GM18507 (cell line): ENCODE measurements around the gene PSMD2.
"Not testable (repeated sequence)": the region's sequence is repeated elsewhere in the genome, so short reads cannot be mapped to it uniquely, and the experiment has no call there.

Experiments
- DNase-seq: peaks from one replicate; pipeline ENCODE4 v3.0.0; 2011; ENCODE audit warnings: low read depth; ENCODE audit not compliant: insufficient read length; ENCODE audit errors: extremely low spot score
- FAIRE-seq: peaks from 2 replicates; lab custom pipeline; 2011; peaks lifted over from hg19 to GRCh38; lab: Jason Lieb, UNC

PSMD2 gene

DNA sequence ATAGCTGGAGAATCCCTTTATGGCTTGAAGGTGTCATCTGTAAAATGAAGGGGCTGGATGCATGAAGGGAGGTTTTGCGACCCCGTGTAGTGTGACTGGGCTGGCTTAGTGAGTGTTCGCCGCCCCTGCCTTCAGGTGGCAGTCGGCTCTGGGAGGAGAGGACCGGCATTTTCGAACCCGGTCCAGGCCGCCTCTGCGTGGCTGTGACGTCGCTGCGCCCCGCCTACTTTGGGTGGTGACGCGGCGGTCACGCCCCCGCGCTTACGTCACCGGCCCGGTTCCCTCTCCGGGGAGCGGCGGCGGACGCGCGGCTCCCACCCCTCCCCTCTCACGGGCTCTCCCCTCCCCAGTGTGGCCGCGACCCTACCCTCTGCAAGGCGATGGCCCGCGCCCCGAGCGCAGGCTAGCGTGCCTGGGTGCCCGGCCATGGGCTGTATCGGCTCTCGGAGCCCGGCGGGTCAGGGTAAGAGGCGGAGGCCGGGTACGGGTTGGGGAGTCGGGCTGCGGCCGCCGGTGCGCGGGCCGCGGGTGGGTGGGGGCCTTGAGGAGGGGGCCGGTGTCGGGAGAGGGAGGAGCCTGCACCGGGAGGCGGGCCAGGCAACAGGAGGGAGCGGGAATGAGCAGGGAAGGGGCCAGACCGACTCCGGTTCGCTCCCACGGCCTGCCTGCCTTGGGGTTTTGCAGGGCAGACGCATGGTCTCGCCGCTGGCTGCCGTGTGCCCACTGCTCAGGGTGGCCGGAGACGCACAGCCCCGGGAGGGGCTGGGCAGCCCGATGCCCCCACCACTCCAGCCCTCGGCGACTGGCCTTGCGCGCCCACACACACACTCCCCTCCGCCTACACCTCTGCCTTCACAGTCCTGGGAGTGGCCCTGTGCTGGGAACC lies 36.9 kb downstream of the PSMD2 start:
- FAIRE-seq, result peak; percentile 69

DNA sequence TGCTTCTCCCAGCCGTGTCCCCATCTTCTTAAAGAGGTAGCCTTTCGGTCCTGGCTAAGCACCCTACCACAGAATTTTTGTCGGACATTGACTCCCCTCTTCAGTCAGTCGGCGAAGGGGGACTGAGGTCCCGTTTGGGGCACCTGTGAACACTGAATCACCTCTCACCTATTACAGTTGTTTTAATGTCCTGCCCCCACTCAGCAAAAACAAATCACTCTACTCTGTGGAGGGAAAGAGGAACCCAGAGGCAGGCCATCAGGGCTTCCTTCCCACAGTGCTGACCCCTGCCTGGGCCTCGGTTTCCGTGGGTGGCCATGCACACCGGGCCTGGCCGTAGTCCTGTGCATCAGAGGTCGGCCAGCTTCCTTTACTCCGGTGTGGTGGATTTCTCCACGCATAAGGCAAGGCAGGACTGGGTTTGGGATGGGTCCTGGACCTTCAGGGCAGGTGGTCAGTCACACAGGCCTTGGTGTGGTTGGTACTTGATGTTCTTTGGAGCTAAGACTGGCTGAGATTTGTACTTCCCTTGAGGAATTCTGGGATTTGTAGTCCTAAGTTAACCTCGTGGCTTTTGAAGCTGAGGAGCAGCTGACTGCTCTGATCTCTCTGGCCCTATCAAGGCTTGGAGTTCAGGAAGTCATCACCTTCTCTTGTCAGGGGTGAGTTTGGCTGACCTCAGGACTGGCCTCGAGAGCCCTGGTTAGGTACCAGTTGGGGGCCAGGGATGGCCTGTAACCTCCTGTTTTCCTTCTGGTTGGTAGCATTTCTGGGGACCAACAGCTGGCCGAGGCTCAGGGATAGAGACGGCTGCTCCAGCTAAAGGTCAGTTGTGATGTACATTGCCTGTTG lies 37.7 kb downstream of the PSMD2 start:
- FAIRE-seq, result no peak

More for the DNA sequence above, 36.9 kb downstream of the PSMD2 start:
- peak; percentile 76 for DNase-seq

DNA sequence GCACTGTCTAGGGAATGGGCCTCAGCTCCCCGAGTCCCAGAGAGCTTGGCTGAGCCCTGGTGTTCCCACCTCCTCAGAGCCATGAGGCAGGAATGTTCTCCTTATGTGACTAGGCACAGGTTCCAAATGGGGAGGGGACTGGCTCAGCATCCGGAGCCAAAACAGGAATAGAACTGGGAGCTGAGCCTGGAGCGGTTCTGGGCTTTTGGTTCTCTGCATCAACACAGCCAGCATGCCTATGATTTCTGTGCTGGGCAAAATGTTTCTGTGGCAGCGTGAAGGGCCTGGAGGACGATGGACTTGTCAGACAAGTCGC lies 38.3 kb downstream of the PSMD2 start, which contains the start of gene FAM131A:
FAM131A (plus strand) TSS at position 202 of the 316 bp plus-strand sequence; CDS start at position 233, 31 bp downstream.
- FAIRE-seq (no peak), DNase-seq (no peak)

More for the DNA sequence above, 37.7 kb downstream of the PSMD2 start:
- no peak for DNase-seq

DNA sequence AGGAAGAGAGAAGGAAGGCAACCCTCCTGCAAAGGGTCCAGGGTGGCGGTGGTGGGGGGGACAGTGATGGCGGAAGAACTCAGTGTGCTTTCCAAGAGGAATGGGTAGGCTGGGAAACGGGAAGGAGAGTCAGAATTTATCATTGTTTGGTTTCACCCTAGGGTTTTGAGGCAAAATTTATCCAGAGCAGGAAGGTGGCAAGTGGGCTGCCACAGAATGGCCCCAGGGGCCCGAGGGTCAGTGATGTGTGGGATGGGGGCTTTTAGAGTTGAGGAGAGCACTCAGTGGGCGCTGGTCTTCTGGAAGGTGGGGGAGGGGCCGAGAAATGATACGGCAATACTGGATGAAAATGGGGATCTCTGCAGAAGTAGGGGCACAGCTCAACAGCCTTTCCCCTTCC lies 38.9 kb downstream of the PSMD2 start:
- no peak for FAIRE-seq
- no peak for DNase-seq

DNA sequence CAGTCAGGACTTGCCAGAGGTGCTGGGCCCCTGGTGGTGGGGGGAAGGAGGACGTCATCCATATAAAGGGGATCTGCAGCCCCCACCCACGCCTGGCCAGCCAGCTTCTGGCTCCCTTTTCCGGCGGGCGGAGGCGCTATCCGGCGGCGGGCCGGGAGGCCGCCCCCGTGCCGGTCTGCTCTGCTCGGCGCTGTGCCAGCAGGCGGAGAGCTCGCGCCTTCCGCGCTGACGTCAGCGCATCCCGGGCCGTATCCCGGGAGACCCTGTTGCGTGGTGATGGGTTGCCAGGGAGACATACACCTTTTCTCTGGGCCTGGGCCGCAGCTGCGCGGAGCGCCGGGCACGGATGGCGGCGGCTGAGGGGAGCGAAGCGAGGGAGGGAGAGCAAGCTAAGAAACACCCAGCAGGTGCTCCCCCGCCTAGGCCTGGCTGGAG lies 39.5 kb downstream of the PSMD2 start:
- DNase-seq (no peak), FAIRE-seq (no peak)

DNA sequence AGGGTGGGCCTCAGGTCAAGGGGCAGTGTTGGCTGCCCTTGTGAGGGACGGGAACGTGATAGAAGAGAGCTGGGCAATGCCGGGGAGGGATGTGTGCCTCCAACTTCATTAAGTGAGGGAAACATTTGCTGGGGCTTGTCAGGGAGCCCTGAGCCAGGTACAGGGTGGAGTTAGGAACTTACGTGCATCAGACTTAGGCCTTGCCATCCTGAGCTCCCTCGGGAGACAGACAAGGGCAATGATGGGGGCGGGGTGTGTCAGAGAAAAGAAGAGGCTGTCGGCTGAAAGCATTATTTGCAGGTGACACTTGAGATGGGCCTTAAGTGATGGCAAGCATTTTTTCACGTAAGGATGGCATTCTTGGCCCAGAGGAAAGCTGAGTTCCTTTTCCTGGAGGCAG lies 40.0 kb downstream of the PSMD2 start:
- FAIRE-seq, result no peak
- DNase-seq, result no peak

DNA sequence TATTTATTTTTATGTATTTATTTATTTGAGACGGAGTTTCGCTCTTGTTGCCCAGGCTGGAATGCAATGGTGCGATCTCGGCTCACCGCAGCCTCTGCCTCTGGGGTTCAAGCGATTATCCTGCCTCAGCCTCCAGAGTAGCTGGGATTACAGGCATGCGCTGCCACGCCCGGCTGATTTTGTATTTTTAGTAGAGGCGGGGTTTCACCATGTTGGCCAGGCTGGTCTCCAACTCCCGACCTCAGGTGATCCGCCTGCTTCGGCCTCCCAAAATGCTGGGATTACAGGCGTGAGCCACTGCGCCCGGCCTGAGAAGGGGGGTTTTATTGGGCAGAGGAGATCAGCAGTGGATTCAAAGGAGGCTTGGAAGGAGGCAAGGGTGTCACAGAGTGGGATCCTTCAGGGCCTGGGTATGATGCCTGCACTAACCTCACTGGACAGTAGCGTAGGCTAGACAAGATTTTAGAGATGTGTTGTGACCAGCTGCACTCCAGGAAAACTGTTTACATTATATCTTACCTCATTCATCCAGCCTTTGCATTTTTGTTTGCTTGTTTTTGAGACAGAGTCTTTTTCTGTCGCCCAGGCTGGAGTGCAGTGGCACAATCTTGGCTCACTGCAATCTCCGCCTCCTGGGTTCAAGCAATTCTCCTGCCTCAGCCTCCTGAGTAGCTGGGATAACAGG lies 40.6 kb downstream of the PSMD2 start:
- not testable (repeated sequence) for FAIRE-seq, DNase-seq

DNA sequence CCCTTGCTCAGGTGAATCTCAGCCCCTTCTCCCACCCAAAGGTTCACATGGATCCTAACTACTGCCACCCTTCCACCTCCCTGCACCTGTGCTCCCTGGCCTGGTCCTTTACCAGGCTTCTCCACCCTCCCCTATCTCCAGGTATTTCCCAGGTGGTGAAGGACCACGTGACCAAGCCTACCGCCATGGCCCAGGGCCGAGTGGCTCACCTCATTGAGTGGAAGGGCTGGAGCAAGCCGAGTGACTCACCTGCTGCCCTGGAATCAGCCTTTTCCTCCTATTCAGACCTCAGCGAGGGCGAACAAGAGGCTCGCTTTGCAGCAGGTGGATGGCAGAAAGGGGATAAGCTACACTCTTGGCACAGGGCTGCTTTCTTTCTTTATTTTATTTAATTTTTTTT lies 42.9 kb downstream of the PSMD2 start:
- DNase-seq, result no peak

DNA sequence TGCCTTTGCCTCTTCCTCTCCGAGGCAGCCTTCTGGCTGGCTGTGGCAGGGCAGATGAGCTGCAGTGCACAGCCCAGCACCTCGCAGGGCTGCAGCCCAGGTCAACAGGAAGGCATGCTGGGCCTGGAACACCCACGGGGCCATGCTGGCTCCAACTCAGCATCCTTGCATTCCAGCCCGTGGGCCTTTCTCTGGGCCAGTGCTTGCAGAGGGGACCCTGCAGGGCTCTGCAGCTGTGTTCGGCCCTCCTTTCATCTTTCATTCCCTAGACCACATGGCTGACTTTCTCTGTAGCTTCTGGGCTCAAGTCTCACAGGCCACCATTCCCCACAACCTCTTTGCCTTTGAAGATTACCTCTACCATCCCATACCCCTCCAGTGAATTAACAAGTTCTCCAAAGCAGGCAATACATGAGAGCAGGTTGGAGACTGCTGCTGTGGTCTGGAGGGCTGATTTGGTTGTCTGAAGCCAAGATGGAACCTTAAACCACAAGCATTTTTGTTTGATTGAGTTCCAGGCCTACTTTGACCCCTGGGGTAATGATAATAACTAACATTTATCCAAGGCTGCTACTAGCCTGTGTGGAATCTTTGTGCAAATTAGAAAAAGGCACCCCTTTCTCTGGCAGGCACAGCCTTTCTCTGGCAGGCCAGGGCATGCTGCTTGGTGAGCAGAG lies 44.3 kb downstream of the PSMD2 start:
- FAIRE-seq (no peak), DNase-seq (no peak)

More for the DNA sequence above, 42.9 kb downstream of the PSMD2 start:
- FAIRE-seq, result no peak

DNA sequence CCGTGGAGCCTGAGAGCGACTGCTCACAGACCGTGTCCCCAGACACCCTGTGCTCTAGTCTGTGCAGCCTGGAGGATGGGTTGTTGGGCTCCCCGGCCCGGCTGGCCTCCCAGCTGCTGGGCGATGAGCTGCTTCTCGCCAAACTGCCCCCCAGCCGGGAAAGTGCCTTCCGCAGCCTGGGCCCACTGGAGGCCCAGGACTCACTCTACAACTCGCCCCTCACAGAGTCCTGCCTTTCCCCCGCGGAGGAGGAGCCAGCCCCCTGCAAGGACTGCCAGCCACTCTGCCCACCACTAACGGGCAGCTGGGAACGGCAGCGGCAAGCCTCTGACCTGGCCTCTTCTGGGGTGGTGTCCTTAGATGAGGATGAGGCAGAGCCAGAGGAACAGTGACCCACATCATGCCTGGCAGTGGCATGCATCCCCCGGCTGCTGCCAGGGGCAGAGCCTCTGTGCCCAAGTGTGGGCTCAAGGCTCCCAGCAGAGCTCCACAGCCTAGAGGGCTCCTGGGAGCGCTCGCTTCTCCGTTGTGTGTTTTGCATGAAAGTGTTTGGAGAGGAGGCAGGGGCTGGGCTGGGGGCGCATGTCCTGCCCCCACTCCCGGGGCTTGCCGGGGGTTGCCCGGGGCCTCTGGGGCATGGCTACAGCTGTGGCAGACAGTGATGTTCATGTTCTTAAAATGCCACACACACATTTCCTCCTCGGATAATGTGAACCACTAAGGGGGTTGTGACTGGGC lies 45.7 kb downstream of the PSMD2 start:
- FAIRE-seq (no peak), DNase-seq (no peak)

DNA sequence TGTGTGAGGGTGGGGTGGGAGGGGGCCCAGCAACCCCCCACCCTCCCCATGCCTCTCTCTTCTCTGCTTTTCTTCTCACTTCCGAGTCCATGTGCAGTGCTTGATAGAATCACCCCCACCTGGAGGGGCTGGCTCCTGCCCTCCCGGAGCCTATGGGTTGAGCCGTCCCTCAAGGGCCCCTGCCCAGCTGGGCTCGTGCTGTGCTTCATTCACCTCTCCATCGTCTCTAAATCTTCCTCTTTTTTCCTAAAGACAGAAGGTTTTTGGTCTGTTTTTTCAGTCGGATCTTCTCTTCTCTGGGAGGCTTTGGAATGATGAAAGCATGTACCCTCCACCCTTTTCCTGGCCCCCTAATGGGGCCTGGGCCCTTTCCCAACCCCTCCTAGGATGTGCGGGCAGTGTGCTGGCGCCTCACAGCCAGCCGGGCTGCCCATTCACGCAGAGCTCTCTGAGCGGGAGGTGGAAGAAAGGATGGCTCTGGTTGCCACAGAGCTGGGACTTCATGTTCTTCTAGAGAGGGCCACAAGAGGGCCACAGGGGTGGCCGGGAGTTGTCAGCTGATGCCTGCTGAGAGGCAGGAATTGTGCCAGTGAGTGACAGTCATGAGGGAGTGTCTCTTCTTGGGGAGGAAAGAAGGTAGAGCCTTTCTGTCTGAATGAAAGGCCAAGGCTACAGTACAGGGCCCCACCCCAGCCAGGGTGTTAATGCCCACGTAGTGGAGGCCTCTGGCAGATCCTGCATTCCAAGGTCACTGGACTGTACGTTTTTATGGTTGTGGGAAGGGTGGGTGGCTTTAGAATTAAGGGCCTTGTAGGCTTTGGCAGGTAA lies 46.5 kb downstream of the PSMD2 start:
- DNase-seq, result no peak
- FAIRE-seq, result no peak

DNA sequence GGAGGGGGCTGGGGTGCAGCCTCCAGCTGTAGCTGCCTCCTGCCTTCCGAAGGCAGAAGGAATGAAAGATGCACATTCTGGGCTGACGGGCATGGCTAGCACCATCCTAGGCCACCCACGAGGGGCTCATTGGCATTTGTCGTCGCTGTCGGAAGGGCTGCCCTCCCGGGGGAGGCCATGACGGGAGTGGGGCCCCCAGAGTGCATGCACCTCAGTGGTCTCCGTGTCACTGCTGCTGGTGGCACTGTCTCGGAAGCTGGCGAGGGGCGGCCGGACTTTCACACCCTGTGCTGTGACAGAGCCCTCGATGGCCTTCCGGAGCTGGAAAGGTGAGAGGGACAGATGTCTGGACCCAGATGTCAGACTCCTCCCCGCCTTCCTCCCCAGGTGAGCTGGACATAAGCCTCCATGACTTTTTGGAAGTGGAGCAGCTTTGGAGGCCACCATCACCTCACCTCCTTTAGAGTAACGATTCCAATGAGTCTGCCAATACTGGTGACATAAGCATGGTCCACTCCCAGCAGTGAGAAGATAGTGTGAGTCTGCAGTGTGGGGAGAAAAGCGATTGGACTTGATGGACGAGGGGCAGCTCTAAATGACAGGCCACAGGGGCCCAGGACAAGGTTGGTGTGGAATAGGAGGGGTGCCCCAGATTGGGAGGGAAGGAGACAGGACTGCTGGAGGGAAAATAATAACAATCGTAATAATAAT lies 47.6 kb downstream of the PSMD2 start:
- DNase-seq (no peak), FAIRE-seq (no peak)

DNA sequence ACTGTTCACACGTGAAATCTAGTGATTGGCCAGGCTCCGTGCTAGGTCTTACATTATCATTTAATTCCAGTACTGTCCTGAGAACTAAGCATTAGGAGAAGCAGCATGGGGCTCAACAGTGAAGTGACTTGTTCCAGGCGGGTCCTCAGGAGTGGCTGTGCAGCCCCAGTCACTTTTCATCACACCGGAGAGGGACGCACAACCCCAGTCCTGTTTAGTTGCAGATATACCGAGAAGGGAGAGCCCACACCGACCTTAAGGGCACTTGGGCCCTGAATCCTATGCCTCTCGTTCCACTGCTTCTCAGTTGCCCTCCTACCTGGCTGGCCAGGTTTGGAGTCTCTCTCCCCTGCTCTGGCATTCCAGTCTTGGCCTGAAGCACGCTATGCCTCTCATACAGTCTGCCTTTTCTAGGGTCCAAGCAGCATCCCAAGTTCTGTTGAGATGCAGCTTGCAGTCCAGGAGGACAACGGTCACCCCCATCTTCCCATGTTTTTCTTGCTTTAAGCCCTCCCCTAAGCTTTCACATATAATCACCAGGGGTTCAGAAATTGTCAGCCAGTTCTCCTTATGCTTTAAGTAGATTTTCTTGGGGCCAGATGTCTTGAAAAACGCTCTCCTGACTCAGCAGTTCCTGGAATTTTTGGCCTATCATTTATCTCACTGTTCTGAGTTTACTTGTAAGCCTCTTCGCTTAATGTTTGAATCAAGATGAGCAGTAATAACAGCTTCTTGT lies 48.4 kb downstream of the PSMD2 start:
- no peak for FAIRE-seq

DNA sequence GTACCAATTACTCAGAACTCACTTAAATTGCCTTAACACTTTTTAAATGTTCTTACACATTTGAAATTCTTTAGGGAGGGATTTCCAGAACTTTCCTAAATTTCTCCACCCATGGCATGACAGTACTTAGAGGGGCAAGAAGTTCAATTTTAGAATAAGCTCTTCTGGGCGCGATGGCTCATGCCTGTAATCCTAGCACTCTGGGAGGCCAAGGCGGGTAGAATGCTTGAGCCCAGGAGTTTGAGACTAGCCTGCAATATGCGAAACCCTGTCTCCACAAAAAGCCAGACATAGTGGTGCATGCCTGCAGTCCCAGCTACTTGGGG lies 49.0 kb downstream of the PSMD2 start:
- DNase-seq (no peak), FAIRE-seq (no peak)

More for the DNA sequence above, 48.4 kb downstream of the PSMD2 start:
- DNase-seq, result no peak

DNA sequence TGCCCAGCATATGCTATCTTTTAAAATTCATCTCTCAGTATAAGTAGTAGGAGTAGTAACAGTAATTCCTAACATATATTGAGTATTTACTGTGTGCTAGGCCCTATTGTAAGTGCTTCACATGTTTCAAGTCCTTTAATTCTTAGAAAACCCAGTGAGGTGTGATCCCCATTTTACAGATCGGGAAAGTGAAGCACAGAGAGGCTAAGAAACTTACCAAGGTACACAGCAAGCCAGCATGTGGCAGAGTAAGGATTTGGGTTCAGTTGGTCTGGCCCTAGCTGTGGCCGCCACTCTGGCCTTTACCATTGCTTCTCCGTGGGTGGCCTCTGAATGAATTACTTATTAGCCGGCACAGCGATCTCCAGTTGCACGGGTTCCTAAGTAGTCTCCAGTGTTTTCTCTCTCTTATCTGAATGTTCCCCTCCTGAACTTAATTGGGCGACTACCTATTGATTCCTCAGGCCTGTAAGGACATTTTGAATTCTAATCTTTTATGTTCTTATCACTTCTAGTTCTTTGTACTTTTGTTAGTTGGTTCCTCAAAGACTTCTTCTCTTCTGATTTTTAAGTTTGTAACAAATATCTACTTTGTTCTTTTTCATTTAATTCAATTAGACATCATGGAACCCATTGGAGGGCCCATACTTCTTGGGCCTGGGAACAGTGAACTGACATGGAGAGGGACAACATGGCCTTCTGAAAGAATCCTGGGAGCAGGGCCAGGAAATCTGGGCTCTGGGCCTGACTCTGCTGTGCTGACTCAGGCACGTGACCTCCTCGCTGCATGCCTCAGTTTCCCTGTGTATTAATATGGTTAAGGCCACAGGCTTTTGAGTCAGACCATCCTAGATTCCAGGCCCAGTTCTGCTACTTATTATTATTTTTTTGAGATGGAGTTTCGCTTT lies 50.8 kb downstream of the PSMD2 start:
- FAIRE-seq, result no peak
- DNase-seq, result no peak

DNA sequence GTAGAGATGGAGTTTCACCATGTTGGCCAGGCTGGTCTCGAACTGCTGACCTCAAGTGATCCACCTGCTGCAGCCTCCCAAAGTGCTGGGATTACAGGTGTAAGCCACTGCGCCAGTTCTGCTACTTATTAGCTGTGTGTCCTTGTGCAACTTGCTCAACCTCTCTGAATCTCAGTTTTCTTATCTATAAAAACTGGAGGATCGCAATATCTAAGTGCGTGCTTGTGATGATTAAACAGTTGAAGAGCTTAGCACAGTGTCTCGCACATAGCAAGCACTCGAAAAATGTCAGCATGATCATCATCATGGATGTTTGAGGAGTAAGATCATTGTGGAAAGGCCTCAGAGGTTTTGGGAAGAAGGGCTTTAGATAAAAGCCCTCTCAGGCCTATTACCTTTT lies 51.6 kb downstream of the PSMD2 start:
- FAIRE-seq, result no peak
- no peak for DNase-seq
